GM23338 (cell line): ENCODE results near the gene TMC1.

ENCODE experiments used
- CREB1 ChIP-seq: fragments of 250-450 bp; sonication (Bioruptor Pico); IDR thresholded peaks from 2 replicates; pipeline ENCODE4 v1.5.0; 2020; ENCODE audit warnings: low read depth, mild to moderate bottlenecking, moderate library complexity
- CTCF ChIP-seq, 2 experiments: fragments of 200-600 bp in 1 of 2; sonication (generic) in 1 of 2; conservative IDR thresholded peaks; 2 replicates each; pipeline versions ENCODE4 v1.5.1 to v1.6.1; 2016 to 2017; ENCODE audit warnings: antibody characterized with exemption in 2 of 2, low read depth in 2 of 2, mild to moderate bottlenecking in 2 of 2, moderate library complexity in 1 of 2
- EZH2 ChIP-seq: fragments of 200-600 bp; sonication (generic); IDR thresholded peaks from one replicate; pipeline ENCODE4 v1.8.0; 2017; ENCODE audit warnings: antibody characterized with exemption, mild to moderate bottlenecking, low read depth; ENCODE audit not compliant: unreplicated experiment
- EZH2phosphoT487 ChIP-seq: fragments of 200-600 bp; sonication (generic); IDR thresholded peaks from one replicate; pipeline ENCODE4 v1.8.1; 2018; ENCODE audit warnings: antibody characterized with exemption; ENCODE audit not compliant: unreplicated experiment
- NANOG ChIP-seq: IDR thresholded peaks from 2 replicates; pipeline ENCODE4 v1.6.1; 2016; ENCODE audit warnings: antibody characterized with exemption, borderline replicate concordance
- POLR2AphosphoS5 ChIP-seq: IDR thresholded peaks from 2 replicates; pipeline ENCODE4 v1.6.1; 2016; ENCODE audit warnings: antibody characterized with exemption, low read depth
- STAT1 ChIP-seq: IDR thresholded peaks from one replicate; pipeline ENCODE4 v1.6.1; 2016; ENCODE audit warnings: antibody characterized with exemption; ENCODE audit not compliant: unreplicated experiment

- TF ChIP-seq EZH2phosphoT487: no peak
- TF ChIP-seq POLR2AphosphoS5: no peak
- TF ChIP-seq CTCF (conservative IDR thresholded peaks at IDR 0.05; ENCODE audit: low read depth in 2 of 2): no peak
- TF ChIP-seq EZH2: no peak
- TF ChIP-seq STAT1: no peak
- TF ChIP-seq CREB1 (CRISPR knock-in tag): no peak
- no peak for TF ChIP-seq NANOG
These were observed 122.2 kb downstream of the TMC1 start for GRCh38 chr9:72643651-72644050.
